Skeletal muscle satellite cell (primary cell): Measurements from ENCODE around the gene SH3PXD2A.

ENCODE experiments used
- H3K27me3 ChIP-seq: 2 replicates; pipeline ENCODE4 v1.7.0; 2013; ENCODE audit warnings: low read length; ENCODE audit not compliant: control insufficient read depth, insufficient read depth
- H3K36me3 ChIP-seq: 2 replicates; pipeline ENCODE4 v1.7.0; 2013; ENCODE audit warnings: mild to moderate bottlenecking, control low read depth, low read length; ENCODE audit not compliant: insufficient read depth
- H3K4me1 ChIP-seq: 2 replicates; pipeline ENCODE4 v1.7.0; 2013; ENCODE audit warnings: low read length; ENCODE audit not compliant: control insufficient read depth, insufficient read depth
- H3K4me2 ChIP-seq: 2 replicates; pipeline ENCODE4 v1.7.0; 2013; ENCODE audit warnings: mild to moderate bottlenecking, low read length
- H3K4me3 ChIP-seq: 2 replicates; pipeline ENCODE4 v1.7.0; 2013; ENCODE audit warnings: low read length
- H3K9ac ChIP-seq: 2 replicates; pipeline ENCODE4 v1.7.0; 2013; ENCODE audit warnings: mild to moderate bottlenecking, low read depth, low read length, moderate library complexity
- H3K9me3 ChIP-seq: replicated peaks from 2 replicates; pipeline ENCODE4 v1.7.0; 2013; ENCODE audit warnings: mild to moderate bottlenecking, control low read depth, low read length

SH3PXD2A gene

GRCh38 chr10:103654925-103655324 is 200.5 kb downstream of the SH3PXD2A start:
- H3K4me1 ChIP-seq = peaks cover 17% of the 10 kb centered on the region
- H3K27me3 ChIP-seq = no peaks in the 10 kb centered on the region
- no peak overlapping the region for H3K9ac ChIP-seq
- peaks cover 54% of the 10 kb centered on the region for H3K36me3 ChIP-seq
- H3K4me2 ChIP-seq = no peak overlapping the region
- H3K4me3 ChIP-seq = no peak overlapping the region
- H3K9me3 ChIP-seq = no peaks in the 10 kb centered on the region

- no peak overlapping the region for H3K4me2 ChIP-seq
- H3K9ac ChIP-seq = no peak overlapping the region
- no peaks in the 10 kb centered on the region for H3K9me3 ChIP-seq
- H3K4me3 ChIP-seq = no peak overlapping the region
- H3K27me3 ChIP-seq = no peaks in the 10 kb centered on the region
- peaks cover 25% of the 10 kb centered on the region for H3K4me1 ChIP-seq
- peaks cover 48% of the 10 kb centered on the region for H3K36me3 ChIP-seq
These were observed 201.8 kb downstream of the SH3PXD2A start for GRCh38 chr10:103653581-103654037.

DNA sequence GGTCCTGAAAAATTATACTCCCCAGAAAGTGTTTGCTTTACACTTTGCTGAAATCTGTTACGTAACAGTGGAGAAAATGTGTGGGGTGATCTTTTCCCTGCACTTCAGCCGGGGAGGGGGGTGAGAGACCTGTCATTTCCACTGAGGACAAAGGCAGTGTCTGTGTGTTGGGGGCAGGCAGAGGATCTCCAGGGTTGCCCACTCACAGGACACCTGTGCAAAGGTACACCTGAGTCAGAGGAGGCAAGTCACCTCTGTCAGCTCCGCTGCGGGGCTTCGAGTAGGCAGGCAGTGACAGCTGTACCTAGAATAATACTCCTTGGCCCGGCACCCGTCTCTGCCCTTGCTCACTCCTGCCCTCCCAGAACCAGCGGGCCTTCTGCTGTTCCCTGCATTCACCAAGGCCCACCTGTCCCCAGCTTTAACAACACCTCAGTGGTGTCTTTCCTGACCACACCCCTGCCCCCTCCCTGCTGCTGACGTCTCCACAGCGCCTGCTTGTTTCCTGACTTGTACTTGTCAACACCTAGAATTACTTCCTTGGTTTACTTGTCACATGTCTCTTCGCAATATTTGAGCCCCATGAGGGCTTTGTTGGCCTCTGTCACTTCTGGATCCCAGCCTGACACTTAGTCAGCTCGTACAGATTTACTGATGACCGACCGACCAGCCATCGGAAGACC is 202.6 kb downstream of the SH3PXD2A start:
- Histone ChIP-seq H3K4me3 (no peak overlapping the region), H3K9me3 (no peaks in the 10 kb centered on the region), H3K36me3 (peaks cover 42% of the 10 kb centered on the region), H3K9ac (no peak overlapping the region), H3K27me3 (no peaks in the 10 kb centered on the region), H3K4me2 (no peak overlapping the region), H3K4me1 (peaks cover 27% of the 10 kb centered on the region)

GRCh38 chr10:103651783-103652476 is 203.4 kb downstream of the SH3PXD2A start:
- H3K4me3 ChIP-seq = no peak overlapping the region
- H3K4me2 ChIP-seq = no peak overlapping the region
- no peak overlapping the region for H3K9ac ChIP-seq
- peaks cover 39% of the 10 kb centered on the region for H3K36me3 ChIP-seq
- H3K4me1 ChIP-seq = peaks cover 29% of the 10 kb centered on the region
- H3K9me3 ChIP-seq = no peaks in the 10 kb centered on the region
- H3K27me3 ChIP-seq = no peaks in the 10 kb centered on the region

GRCh38 chr10:103651333-103651732 is 204.0 kb downstream of the SH3PXD2A start:
- no peak overlapping the region for H3K4me3 ChIP-seq
- no peak overlapping the region for H3K4me2 ChIP-seq
- peaks cover 35% of the 10 kb centered on the region for H3K36me3 ChIP-seq
- no peaks in the 10 kb centered on the region for H3K27me3 ChIP-seq
- no peak overlapping the region for H3K9ac ChIP-seq
- no peaks in the 10 kb centered on the region for H3K9me3 ChIP-seq
- H3K4me1 ChIP-seq = peaks cover 35% of the 10 kb centered on the region

DNA sequence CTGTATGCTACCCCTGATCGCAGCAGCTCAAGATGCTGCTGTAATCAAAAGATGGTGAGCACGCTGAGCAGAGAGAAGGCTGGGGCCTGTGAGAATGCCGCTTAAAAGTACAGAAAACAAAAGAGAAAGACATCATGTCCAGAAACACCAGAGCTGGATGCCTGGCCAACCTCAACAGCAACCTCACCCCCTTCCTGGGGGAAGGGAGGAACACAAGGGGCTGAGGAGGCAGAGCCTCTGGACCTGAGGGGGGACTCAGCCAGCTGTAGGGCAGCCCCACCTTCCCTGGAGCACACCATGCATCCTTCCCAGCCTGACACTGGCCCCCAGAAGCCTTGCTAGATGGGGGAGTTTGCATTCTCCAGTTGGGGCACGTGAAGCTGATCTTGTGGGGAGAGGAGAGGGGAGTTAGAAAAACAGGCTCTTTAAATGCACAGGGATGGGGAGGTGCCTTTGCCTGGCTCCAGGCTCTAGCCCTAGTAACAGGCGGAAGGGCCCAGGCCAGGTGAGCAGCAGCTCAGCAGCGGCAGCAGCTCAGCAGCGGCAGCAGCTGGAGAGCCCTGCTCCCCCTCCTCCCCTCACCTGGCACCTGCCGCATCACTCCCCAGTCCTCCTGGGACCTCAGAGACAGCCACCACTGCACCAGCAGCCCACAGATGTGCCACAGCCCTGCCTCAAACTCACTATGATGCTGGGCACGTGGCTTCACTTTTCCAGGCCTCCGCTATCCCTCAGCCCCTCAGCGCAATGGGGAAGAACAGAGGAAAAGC is 205.5 kb downstream of the SH3PXD2A start:
- H3K9ac ChIP-seq = no peak overlapping the region
- no peak overlapping the region for H3K4me3 ChIP-seq

GRCh38 chr10:103648636-103649532 is 206.5 kb downstream of the SH3PXD2A start:
- Histone ChIP-seq H3K4me2 (no peak overlapping the region), H3K9me3 (no peaks in the 10 kb centered on the region), H3K9ac (no peak overlapping the region)

More for the DNA sequence above, 205.5 kb downstream of the SH3PXD2A start:
- Histone ChIP-seq H3K27me3 (no peaks in the 10 kb centered on the region), H3K4me2 (no peak overlapping the region), H3K4me1 (peaks cover 50% of the 10 kb centered on the region), H3K36me3 (peaks cover 24% of the 10 kb centered on the region), H3K9me3 (no peaks in the 10 kb centered on the region)

GRCh38 chr10:103648251-103648635 is 207.1 kb downstream of the SH3PXD2A start:
- Histone ChIP-seq H3K9ac (no peak overlapping the region), H3K9me3 (no peaks in the 10 kb centered on the region), H3K4me1 (peaks cover 57% of the 10 kb centered on the region), H3K4me3 (no peak overlapping the region), H3K27me3 (no peaks in the 10 kb centered on the region), H3K36me3 (peaks cover 21% of the 10 kb centered on the region), H3K4me2 (no peak overlapping the region)

More at GRCh38 chr10:103648636-103649532, 206.5 kb downstream of the SH3PXD2A start:
- Histone ChIP-seq H3K4me1 (peaks cover 57% of the 10 kb centered on the region), H3K27me3 (no peaks in the 10 kb centered on the region), H3K36me3 (peaks cover 24% of the 10 kb centered on the region), H3K4me3 (no peak overlapping the region)

- Histone ChIP-seq H3K9me3 (no peaks in the 10 kb centered on the region), H3K27me3 (no peaks in the 10 kb centered on the region), H3K9ac (no peak overlapping the region), H3K4me3 (no peak overlapping the region), H3K36me3 (peaks cover 16% of the 10 kb centered on the region), H3K4me1 (peaks cover 45% of the 10 kb centered on the region), H3K4me2 (no peak overlapping the region)
These were observed 209.1 kb downstream of the SH3PXD2A start for GRCh38 chr10:103646304-103646703.

DNA sequence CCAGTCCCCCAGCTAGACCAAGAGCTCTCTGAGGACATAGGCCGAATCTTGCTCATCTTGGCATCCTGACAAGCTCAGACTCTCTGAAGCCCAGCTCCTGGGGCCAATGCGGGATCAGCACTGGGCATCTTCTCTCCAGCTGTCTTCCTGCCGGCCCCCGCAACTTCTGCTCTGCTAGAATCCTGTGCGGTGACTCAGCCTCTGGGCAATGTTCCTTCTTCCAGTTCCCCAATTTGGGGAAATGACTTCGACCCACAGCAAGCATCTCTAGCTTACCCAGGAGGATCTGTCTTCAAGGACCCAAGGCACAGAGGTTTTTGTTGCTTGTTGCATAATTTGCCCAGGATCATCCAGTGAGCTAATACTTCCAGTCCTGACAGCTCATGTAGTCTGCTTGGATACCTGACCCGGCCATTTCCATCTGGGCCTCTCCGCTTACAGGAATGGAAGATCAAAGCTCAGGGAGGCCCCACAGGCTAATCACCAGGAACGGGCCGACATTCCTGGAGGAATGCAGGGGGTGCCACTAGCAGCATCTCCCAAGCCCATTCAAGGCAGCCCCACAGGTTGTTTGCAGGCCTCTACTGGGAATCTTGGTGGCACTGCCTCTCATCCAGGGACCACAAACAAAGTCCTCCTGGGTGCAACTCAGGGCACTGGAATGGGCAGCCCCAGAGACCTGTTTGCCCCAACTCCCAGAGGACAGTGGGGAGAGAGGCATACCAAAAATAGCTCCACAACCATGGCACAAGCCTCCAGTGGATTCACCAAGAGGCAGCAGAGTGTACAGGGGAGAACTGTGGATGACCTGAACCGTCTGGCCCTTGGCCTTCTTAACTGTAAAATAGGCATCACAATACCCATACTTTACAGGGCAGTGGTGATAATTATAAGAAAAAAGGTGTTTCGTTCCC is 210.0 kb downstream of the SH3PXD2A start:
- Histone ChIP-seq H3K36me3 (peaks cover 8% of the 10 kb centered on the region), H3K9me3 (no peaks in the 10 kb centered on the region), H3K27me3 (no peaks in the 10 kb centered on the region), H3K4me1 (peaks cover 45% of the 10 kb centered on the region), H3K4me2 (peak overlapping the region; percentile 56), H3K9ac (peak overlapping the region; percentile 29), H3K4me3 (no peak overlapping the region)
